HFF-Myc (cell line): ENCODE measurements around the gene MID1.

Source experiments
- DNase-seq: peaks from one replicate; pipeline ENCODE4 v3.0.0-alpha.2; 2011; ENCODE audit warnings: low read depth; ENCODE audit errors: extremely low read depth
- H3K4me3 ChIP-seq: replicated peaks from 2 replicates; pipeline ENCODE4 v1.5.1; 2011; ENCODE audit warnings: low read depth, mild to moderate bottlenecking, control low read depth, low read length
- TF ChIP-seq, protein P1 (sequence below): IDR thresholded peaks from 2 replicates; pipeline ENCODE4 v1.5.1; 2012; ENCODE audit warnings: mild to moderate bottlenecking, low read depth, low read length, control low read depth; ENCODE audit errors: missing control alignments

The MID1 gene

DNA sequence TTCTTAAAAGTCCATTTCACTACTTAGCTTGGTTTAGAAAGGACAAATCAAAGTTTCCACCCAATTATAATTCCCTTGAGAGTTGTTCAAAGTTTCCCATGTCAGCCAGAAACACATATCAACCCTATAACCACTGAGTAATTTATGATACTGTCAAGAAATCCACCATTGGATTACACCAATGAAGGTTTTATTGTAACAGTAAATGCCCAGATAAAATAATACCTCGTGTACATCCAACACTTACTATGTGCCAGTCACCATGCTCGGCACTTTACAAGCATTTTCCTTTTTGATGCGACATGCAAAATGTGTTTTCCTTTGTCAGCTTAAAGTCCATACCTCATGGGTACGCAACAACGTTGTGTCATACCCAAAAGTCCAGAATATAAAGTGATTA is 64.0 kb downstream of the MID1 start:
- no peak overlapping the region for H3K4me3 ChIP-seq
- TF ChIP-seq, protein P1, sequence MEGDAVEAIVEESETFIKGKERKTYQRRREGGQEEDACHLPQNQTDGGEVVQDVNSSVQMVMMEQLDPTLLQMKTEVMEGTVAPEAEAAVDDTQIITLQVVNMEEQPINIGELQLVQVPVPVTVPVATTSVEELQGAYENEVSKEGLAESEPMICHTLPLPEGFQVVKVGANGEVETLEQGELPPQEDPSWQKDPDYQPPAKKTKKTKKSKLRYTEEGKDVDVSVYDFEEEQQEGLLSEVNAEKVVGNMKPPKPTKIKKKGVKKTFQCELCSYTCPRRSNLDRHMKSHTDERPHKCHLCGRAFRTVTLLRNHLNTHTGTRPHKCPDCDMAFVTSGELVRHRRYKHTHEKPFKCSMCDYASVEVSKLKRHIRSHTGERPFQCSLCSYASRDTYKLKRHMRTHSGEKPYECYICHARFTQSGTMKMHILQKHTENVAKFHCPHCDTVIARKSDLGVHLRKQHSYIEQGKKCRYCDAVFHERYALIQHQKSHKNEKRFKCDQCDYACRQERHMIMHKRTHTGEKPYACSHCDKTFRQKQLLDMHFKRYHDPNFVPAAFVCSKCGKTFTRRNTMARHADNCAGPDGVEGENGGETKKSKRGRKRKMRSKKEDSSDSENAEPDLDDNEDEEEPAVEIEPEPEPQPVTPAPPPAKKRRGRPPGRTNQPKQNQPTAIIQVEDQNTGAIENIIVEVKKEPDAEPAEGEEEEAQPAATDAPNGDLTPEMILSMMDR, result no peak
- DNase-seq, result no peak

GRCh38 chrX:10555846-10556245 is 64.5 kb downstream of the MID1 start:
- DNase-seq, result no peak
- H3K4me3 ChIP-seq, result no peak overlapping the region
- TF ChIP-seq, protein P1, result no peak

DNA sequence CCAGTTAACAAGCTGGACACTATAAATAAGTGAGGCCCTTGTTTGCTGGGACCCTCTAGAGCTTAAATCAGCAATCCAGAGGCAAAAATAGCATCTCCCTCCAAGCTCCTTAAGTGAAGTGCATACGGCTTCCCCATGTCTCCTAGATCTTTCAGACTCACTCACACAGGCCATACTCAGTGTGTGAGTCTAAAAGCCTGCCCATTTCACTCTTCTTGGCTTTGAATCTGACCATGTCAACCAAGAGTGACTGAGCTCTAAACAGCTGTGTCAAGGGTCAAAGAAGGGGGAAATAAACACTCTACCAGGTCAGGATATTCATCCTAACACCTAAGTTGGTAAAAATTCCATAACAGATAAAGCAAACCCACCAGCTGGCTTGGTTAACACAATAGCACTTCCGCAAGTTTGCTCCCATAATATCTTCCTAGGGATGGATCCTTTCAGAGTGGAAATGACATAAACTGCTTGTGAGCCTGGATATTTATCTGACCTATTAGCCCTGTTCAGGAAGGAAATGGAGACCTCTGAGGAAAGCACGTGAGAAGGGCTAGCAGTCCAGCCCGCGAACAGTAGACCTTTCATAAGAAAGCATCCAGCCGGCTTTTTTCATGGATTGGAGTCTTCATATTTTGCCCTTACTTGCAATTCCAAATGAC is 65.6 kb downstream of the MID1 start:
- TF ChIP-seq, protein P1, result no peak
- no peak overlapping the region for H3K4me3 ChIP-seq
- no peak for DNase-seq

GRCh38 chrX:10549280-10549679 is 71.1 kb downstream of the MID1 start:
- H3K4me3 ChIP-seq, result no peak overlapping the region
- TF ChIP-seq, protein P1, result no peak
- DNase-seq, result no peak

- no peak for DNase-seq
- no peak overlapping the region for H3K4me3 ChIP-seq
- TF ChIP-seq, protein P1, result no peak
Observed at GRCh38 chrX:10548688-10549087, 71.7 kb downstream of the MID1 start.

DNA sequence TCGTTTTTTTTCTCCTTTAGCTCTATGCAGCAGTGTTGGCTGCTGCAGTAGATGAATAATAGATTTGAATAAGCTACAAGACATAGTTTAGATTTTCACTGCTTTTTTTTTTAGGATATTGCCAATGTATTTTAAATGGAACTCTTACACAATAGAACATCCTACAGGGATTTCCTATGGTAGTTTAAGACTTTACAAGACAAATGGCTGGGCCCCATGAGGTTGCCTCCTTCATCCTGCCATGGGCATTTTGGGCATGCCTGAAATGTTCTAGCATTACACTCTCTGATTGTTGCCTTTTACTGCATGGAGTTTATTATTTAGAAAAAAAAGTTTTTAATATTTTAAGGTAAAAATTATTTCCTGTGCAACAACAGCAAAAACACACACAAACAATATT is 74.5 kb downstream of the MID1 start:
- DNase-seq, result no peak
- no peak overlapping the region for H3K4me3 ChIP-seq
- TF ChIP-seq, protein P1, result no peak

DNA sequence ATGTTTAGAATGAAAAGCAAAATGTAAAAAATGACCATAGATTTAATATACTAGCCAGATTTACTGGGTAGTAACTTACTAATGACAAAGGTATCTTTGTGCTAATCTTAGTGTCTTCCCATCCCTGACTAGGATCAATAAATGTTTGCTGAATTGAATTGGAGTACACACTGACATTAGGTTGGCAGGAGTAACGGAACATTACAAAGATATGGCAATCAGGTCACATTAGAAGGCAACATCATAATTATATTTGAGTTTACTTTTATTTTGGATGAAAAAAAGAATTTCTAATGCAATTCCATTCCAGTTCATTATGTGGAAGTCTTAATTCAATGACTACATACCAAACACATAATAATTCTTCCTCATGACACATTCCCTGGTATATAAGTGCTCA is 77.8 kb downstream of the MID1 start:
- DNase-seq, result no peak
- TF ChIP-seq, protein P1, result no peak
- H3K4me3 ChIP-seq, result no peak overlapping the region
